CD4-positive, CD25-positive, alpha-beta regulatory T cell (primary cell): ENCODE measurements around the gene ZRANB1. TPM values are rescaled to one million over a fixed set of nuclear protein-coding genes. Genes with fewer than 3 reads are reported as not detected.
"Not testable (repeated sequence)": the region's sequence is repeated elsewhere in the genome, so short reads cannot be mapped to it uniquely, and the experiment has no call there.

Source experiments
- ATAC-seq, 2 donors: fragments of 150-1000 bp; cut with Tn5 transposase; one replicate each; pipeline ENCODE4 v1.10.0; 2021; ENCODE audit warnings: low read depth in 2 of 2, moderate number of reproducible peaks in 2 of 2, moderate library complexity in 1 of 2
- DNase-seq, 3 donors: peaks; one replicate each; pipeline versions ENCODE4 v3.0.0 to v3.0.0-alpha.2; 2012 to 2022; ENCODE audit warnings: mixed read lengths in 1 of 3
- H3K27ac ChIP-seq: one replicate; pipeline ENCODE4 v1.7.0; 2013; ENCODE audit warnings: mild to moderate bottlenecking, low read length; ENCODE audit not compliant: insufficient read depth, poor library complexity, severe bottlenecking
- H3K27me3 ChIP-seq: one replicate; pipeline ENCODE4 v1.7.0; 2013; ENCODE audit warnings: low read length; ENCODE audit not compliant: control insufficient read depth, insufficient read depth
- H3K36me3 ChIP-seq: one replicate; pipeline ENCODE4 v1.7.0; 2013; ENCODE audit warnings: mild to moderate bottlenecking, low read length, moderate library complexity; ENCODE audit not compliant: control insufficient read depth, insufficient read depth
- H3K4me1 ChIP-seq: 2 replicates; pipeline ENCODE4 v1.7.0; 2013; ENCODE audit warnings: mild to moderate bottlenecking, low read length; ENCODE audit not compliant: insufficient read depth, control insufficient read depth, poor library complexity, severe bottlenecking
- H3K4me3 ChIP-seq: one replicate; pipeline ENCODE4 v1.7.0; 2013; ENCODE audit warnings: low read depth, mild to moderate bottlenecking, low read length, moderate library complexity
- H3K9me3 ChIP-seq, 2 experiments: 1 replicate in 1 of 2; 2 replicates in 1 of 2; pipeline ENCODE4 v1.7.0; 2013; ENCODE audit warnings: low read length in 2 of 2, mild to moderate bottlenecking in 1 of 2, moderate library complexity in 1 of 2; ENCODE audit not compliant: control insufficient read depth in 2 of 2
- H3K27ac Mint-ChIP-seq, 3 donors: one replicate each; pipeline ENCODE4 v1.8.0; 2020 to 2022; ENCODE audit warnings: mild to moderate bottlenecking in 3 of 3, mixed read lengths in 3 of 3, moderate library complexity in 2 of 3
- H3K27me3 Mint-ChIP-seq: one replicate; pipeline ENCODE4 v1.8.0; 2022; ENCODE audit warnings: mild to moderate bottlenecking, mixed read lengths
- H3K36me3 Mint-ChIP-seq: one replicate; pipeline ENCODE4 v1.8.0; 2020; ENCODE audit warnings: mixed read lengths
- H3K4me1 Mint-ChIP-seq, 4 donors: one replicate each; pipeline ENCODE4 v1.8.0; 2020 to 2022; ENCODE audit warnings: mixed read lengths in 4 of 4, mild to moderate bottlenecking in 1 of 4
- H3K4me3 Mint-ChIP-seq, 4 donors: one replicate each; pipeline ENCODE4 v1.8.0; 2020 to 2022; ENCODE audit warnings: mild to moderate bottlenecking in 4 of 4, mixed read lengths in 4 of 4, moderate library complexity in 3 of 4
- H3K9me3 Mint-ChIP-seq, 7 donors: one replicate each; pipeline ENCODE4 v1.8.0; 2020 to 2022; ENCODE audit warnings: mixed read lengths in 7 of 7, mild to moderate bottlenecking in 3 of 7, moderate library complexity in 2 of 7
- polyA plus RNA-seq, 4 donors: library from polyadenylated mRNA; unstranded; fragments of 300-500 nt; fragmentation: Illumina TruSeq; gene quantifications; one replicate each; pipeline ENCODE4 v1.2.3, GENCODE V29; 2021
- total RNA-seq: library from RNA; stranded (reverse); gene quantifications from one replicate; pipeline ENCODE4 v1.2.3, GENCODE V29; 2022

ZRANB1 gene
- total and polyA plus RNA-seq, 5 donors from 2014 or later: 6.6 to 27.8 (median 6.9) TPM

- Mint-ChIP-seq H3K4me3 (no peak overlapping the region), H3K27ac (no peak overlapping the region), H3K9me3 (peaks cover 0 to 2% (median 0%) of the 10 kb centered on the region in 7 donors), H3K4me1 (no peaks in the 10 kb centered on the region), H3K36me3 (no peaks in the 10 kb centered on the region), H3K27me3 (peaks cover 20% of the 10 kb centered on the region)
- DNase-seq (no peak), ATAC-seq (no peak)
- H3K27ac ChIP-seq: no peak overlapping the region
- H3K4me3 ChIP-seq: no peak overlapping the region
- H3K36me3 ChIP-seq: no peaks in the 10 kb centered on the region
- H3K4me1 ChIP-seq: no peaks in the 10 kb centered on the region
- no peaks in the 10 kb centered on the region for H3K9me3 ChIP-seq
- H3K27me3 ChIP-seq: peaks cover 1% of the 10 kb centered on the region
Observed at GRCh38 chr10:124904796-124905195, 37.1 kb upstream of the ZRANB1 start.

GRCh38 chr10:124906551-124907001, 35.3 kb upstream of the ZRANB1 start:
- DNase-seq: no peak
- no peak for ATAC-seq
- Histone ChIP-seq H3K27ac (no peak overlapping the region), H3K4me1 (no peaks in the 10 kb centered on the region), H3K4me3 (no peak overlapping the region), H3K9me3 (no peaks in the 10 kb centered on the region), H3K27me3 (peaks cover 1% of the 10 kb centered on the region), H3K36me3 (no peaks in the 10 kb centered on the region)
- H3K36me3 Mint-ChIP-seq: no peaks in the 10 kb centered on the region
- H3K27ac Mint-ChIP-seq: no peak overlapping the region
- H3K4me3 Mint-ChIP-seq: no peak overlapping the region
- peaks cover 0 to 5% (median 1%) of the 10 kb centered on the region in 4 donors for H3K4me1 Mint-ChIP-seq
- peaks cover 0 to 2% (median 0%) of the 10 kb centered on the region in 7 donors for H3K9me3 Mint-ChIP-seq
- H3K27me3 Mint-ChIP-seq: peaks cover 22% of the 10 kb centered on the region

- Mint-ChIP-seq H3K4me1 (peaks cover 0 to 8% (median 3%) of the 10 kb centered on the region in 4 donors), H3K9me3 (peaks cover 0 to 2% (median 0%) of the 10 kb centered on the region in 7 donors), H3K4me3 (no peak overlapping the region), H3K27ac (no peak overlapping the region), H3K36me3 (no peaks in the 10 kb centered on the region), H3K27me3 (peaks cover 21% of the 10 kb centered on the region)
- H3K27me3 ChIP-seq: peaks cover 1% of the 10 kb centered on the region
- no peaks in the 10 kb centered on the region for H3K4me1 ChIP-seq
- no peaks in the 10 kb centered on the region for H3K9me3 ChIP-seq
- no peak for DNase-seq
- no peak overlapping the region for H3K4me3 ChIP-seq
- ATAC-seq: no peak
- no peaks in the 10 kb centered on the region for H3K36me3 ChIP-seq
- no peak overlapping the region for H3K27ac ChIP-seq
Observed at GRCh38 chr10:124909563-124909962, 32.4 kb upstream of the ZRANB1 start.

- Histone ChIP-seq H3K36me3 (no peaks in the 10 kb centered on the region), H3K4me3 (no peak overlapping the region), H3K27ac (no peak overlapping the region), H3K9me3 (no peaks in the 10 kb centered on the region), H3K27me3 (peaks cover 1% of the 10 kb centered on the region), H3K4me1 (peaks cover 5% of the 10 kb centered on the region)
- no peaks in the 10 kb centered on the region for H3K36me3 Mint-ChIP-seq
- H3K9me3 Mint-ChIP-seq: peaks cover 0 to 2% (median 0%) of the 10 kb centered on the region in 7 donors
- no peak overlapping the region for H3K4me3 Mint-ChIP-seq
- ATAC-seq (no peak), DNase-seq (no peak)
- H3K27me3 Mint-ChIP-seq: peaks cover 21% of the 10 kb centered on the region
- H3K27ac Mint-ChIP-seq: no peak overlapping the region
- H3K4me1 Mint-ChIP-seq: peaks cover 6 to 14% (median 8%) of the 10 kb centered on the region in 4 donors
Observed at GRCh38 chr10:124911124-124912067, 30.5 kb upstream of the ZRANB1 start.

GRCh38 chr10:124912101-124912886, 29.6 kb upstream of the ZRANB1 start:
- H3K36me3 Mint-ChIP-seq: no peaks in the 10 kb centered on the region
- Histone ChIP-seq H3K36me3 (no peaks in the 10 kb centered on the region), H3K27ac (no peak overlapping the region), H3K27me3 (peaks cover 1% of the 10 kb centered on the region), H3K4me3 (no peak overlapping the region), H3K4me1 (peaks cover 5% of the 10 kb centered on the region), H3K9me3 (no peaks in the 10 kb centered on the region)
- peaks cover 6 to 14% (median 8%) of the 10 kb centered on the region in 4 donors for H3K4me1 Mint-ChIP-seq
- H3K27ac Mint-ChIP-seq: no peak overlapping the region
- peaks cover 21% of the 10 kb centered on the region for H3K27me3 Mint-ChIP-seq
- H3K9me3 Mint-ChIP-seq: no peaks in the 10 kb centered on the region
- H3K4me3 Mint-ChIP-seq: no peak overlapping the region
- ATAC-seq (no peak), DNase-seq (no peak)

GRCh38 chr10:124913167-124913566, 28.8 kb upstream of the ZRANB1 start:
- no peak overlapping the region for H3K27ac Mint-ChIP-seq
- no peaks in the 10 kb centered on the region for H3K36me3 ChIP-seq
- no peaks in the 10 kb centered on the region for H3K9me3 Mint-ChIP-seq
- peaks cover 27% of the 10 kb centered on the region for H3K27me3 Mint-ChIP-seq
- H3K4me1 Mint-ChIP-seq: peaks cover 11 to 20% (median 13%) of the 10 kb centered on the region in 4 donors
- DNase-seq: no peak
- peak overlapping the region in 2 of 4 donors; percentile 30 to 48 for H3K4me3 Mint-ChIP-seq
- H3K36me3 Mint-ChIP-seq: no peaks in the 10 kb centered on the region
- no peak overlapping the region for H3K4me3 ChIP-seq
- H3K4me1 ChIP-seq: peaks cover 11% of the 10 kb centered on the region
- no peaks in the 10 kb centered on the region for H3K9me3 ChIP-seq
- no peak for ATAC-seq
- H3K27ac ChIP-seq: no peak overlapping the region
- no peaks in the 10 kb centered on the region for H3K27me3 ChIP-seq

- H3K27ac ChIP-seq, H3K9me3 ChIP-seq, H3K4me3 Mint-ChIP-seq, H3K36me3 Mint-ChIP-seq, H3K27me3 ChIP-seq, H3K36me3 ChIP-seq, H3K27ac Mint-ChIP-seq, H3K9me3 Mint-ChIP-seq, ATAC-seq, DNase-seq, H3K4me3 ChIP-seq: not testable (repeated sequence)
- Mint-ChIP-seq H3K4me1 (peaks cover 18 to 29% (median 23%) of the 10 kb centered on the region in 4 donors), H3K27me3 (peaks cover 27% of the 10 kb centered on the region)
- H3K4me1 ChIP-seq: peaks cover 19% of the 10 kb centered on the region
Observed at GRCh38 chr10:124914398-124914797, 27.5 kb upstream of the ZRANB1 start.
